Measurements from ENCODE around the gene TMPRSS12. TPM values are rescaled to one million over a fixed set of nuclear protein-coding genes. Genes with fewer than 3 reads are reported as not detected.
"Not testable (repeated sequence)": the region's sequence is repeated elsewhere in the genome, so short reads cannot be mapped to it uniquely, and the experiment has no call there.

Gene TMPRSS12
- total RNA-seq, 1 experiment from 2014 or later, result not detected

DNA sequence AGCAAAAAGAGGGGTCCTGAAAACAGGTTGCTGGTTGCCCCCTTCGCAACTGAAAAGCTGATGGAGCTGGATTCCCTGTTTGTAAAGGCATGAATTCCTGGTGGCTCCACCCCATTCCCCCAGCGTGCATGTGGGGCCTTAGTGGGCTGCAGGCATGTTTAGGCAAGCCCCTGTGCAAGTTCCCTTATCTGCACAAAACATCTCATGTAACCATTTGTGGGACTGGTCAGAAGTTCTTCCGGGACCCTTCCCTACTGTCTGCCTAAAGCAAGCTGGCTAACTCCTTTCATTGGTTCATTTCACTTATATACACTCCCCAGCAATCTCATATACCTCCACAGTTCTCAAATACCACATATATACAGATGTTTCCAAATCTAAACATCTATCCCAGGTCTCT is 85.7 kb downstream of the TMPRSS12 start:
- Histone ChIP-seq H3K9me3 (ENCODE audit: low read depth, low read length, poor library complexity, severe bottlenecking) (no peaks in the 10 kb centered on the region), H3K4me1 (ENCODE audit: insufficient read depth, low read length, poor library complexity, severe bottlenecking) (peaks cover 29% of the 10 kb centered on the region), H3K36me3 (ENCODE audit: insufficient read depth, low read length, poor library complexity, severe bottlenecking) (no peaks in the 10 kb centered on the region), H3K27me3 (replicated peaks; ENCODE audit: insufficient read depth, low read depth, low read length, poor library complexity) (no peaks in the 10 kb centered on the region), H3K27ac (ENCODE audit: low read depth, low read length, poor library complexity, severe bottlenecking) (no peak overlapping the region), H3K4me3 (ENCODE audit: low read depth, low read length, poor library complexity, severe bottlenecking) (peak overlapping the region; percentile 59)
- no TSS peak for BruUV-seq (replicated peaks)
- TF ChIP-seq EZH2 (IDR thresholded peaks at IDR 0.05; ENCODE audit: borderline replicate concordance, low read depth, low read length, poor library complexity, severe bottlenecking), result no peak
- TF ChIP-seq, protein P1, sequence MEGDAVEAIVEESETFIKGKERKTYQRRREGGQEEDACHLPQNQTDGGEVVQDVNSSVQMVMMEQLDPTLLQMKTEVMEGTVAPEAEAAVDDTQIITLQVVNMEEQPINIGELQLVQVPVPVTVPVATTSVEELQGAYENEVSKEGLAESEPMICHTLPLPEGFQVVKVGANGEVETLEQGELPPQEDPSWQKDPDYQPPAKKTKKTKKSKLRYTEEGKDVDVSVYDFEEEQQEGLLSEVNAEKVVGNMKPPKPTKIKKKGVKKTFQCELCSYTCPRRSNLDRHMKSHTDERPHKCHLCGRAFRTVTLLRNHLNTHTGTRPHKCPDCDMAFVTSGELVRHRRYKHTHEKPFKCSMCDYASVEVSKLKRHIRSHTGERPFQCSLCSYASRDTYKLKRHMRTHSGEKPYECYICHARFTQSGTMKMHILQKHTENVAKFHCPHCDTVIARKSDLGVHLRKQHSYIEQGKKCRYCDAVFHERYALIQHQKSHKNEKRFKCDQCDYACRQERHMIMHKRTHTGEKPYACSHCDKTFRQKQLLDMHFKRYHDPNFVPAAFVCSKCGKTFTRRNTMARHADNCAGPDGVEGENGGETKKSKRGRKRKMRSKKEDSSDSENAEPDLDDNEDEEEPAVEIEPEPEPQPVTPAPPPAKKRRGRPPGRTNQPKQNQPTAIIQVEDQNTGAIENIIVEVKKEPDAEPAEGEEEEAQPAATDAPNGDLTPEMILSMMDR (conservative IDR thresholded peaks at IDR 0.05; ENCODE audit: low read depth, low read length), result no peak
- ChIA-PET CTCF (no interaction called here), POLR2A (ENCODE audit: low non-redundant PET) (no interaction called here)
- DNase-seq (ENCODE audit: low spot score), result no peak
- intact Hi-C loops (cut with micrococcal nuclease; ENCODE audit: unreplicated experiment), result no loop called here

DNA sequence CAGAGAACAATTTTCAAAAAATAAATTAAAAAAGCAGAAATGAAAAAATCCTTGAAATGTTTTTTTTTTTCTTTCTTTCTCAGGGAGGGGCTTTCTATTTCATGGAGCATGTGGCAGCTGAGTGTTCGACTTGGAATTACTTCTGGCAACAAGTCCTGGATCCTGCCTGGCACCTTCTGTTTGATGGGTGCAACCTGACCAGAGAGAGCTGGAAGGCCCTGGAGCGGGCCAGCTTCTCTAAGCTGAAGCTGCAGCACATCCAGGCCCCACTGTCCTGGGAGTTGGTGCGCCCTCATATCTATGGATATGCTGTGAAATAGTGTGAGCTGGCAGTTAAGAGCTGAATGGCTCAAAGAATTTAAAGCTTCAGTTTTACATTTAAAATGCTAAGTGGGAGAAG is 87.1 kb downstream of the TMPRSS12 start:
- Histone ChIP-seq H3K4me3 (ENCODE audit: low read depth, low read length, poor library complexity, severe bottlenecking) (no peak overlapping the region), H3K27me3 (replicated peaks; ENCODE audit: insufficient read depth, low read depth, low read length, poor library complexity) (no peaks in the 10 kb centered on the region), H3K27ac (ENCODE audit: low read depth, low read length, poor library complexity, severe bottlenecking) (no peak overlapping the region), H3K36me3 (ENCODE audit: insufficient read depth, low read length, poor library complexity, severe bottlenecking) (no peaks in the 10 kb centered on the region), H3K9me3 (ENCODE audit: low read depth, low read length, poor library complexity, severe bottlenecking) (no peaks in the 10 kb centered on the region), H3K4me1 (ENCODE audit: insufficient read depth, low read length, poor library complexity, severe bottlenecking) (peaks cover 26% of the 10 kb centered on the region)
- intact Hi-C loops (cut with micrococcal nuclease; ENCODE audit: unreplicated experiment), result no loop called here
- DNase-seq (ENCODE audit: low spot score), result no peak
- no peak for TF ChIP-seq EZH2 (IDR thresholded peaks at IDR 0.05; ENCODE audit: borderline replicate concordance, low read depth, low read length, poor library complexity, severe bottlenecking)
- TF ChIP-seq, protein P1 (conservative IDR thresholded peaks at IDR 0.05; ENCODE audit: low read depth, low read length), result no peak
- ChIA-PET POLR2A (ENCODE audit: low non-redundant PET) (no interaction called here), CTCF (no interaction called here)
- no TSS peak for BruUV-seq (replicated peaks)

DNA sequence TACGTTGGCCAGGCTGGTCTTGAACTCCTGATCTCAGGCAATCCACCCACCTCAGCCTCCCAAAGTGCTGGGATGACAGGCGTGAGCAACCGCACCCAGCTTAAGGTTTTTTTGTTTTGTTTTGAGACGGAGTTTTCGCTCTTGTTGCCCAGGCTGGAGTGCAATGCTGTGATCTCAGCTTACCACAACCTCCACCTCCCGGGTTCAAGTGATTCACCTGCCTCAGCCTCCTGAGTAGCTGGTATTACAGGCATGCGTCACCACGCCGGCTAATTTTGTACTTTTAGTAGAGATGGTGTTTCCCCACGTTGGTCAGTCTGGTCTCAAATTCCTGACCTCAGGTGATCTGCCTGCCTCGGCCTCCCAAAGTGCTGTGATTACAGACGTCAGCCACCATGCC is 87.8 kb downstream of the TMPRSS12 start:
- H3K27ac ChIP-seq (ENCODE audit: low read depth, low read length, poor library complexity, severe bottlenecking); CTCF ChIA-PET; DNase-seq (ENCODE audit: low spot score); POLR2A ChIA-PET (ENCODE audit: low non-redundant PET); intact Hi-C loops (cut with micrococcal nuclease; ENCODE audit: unreplicated experiment); BruUV-seq (replicated peaks); H3K4me3 ChIP-seq (ENCODE audit: low read depth, low read length, poor library complexity, severe bottlenecking); H3K27me3 ChIP-seq (replicated peaks; ENCODE audit: insufficient read depth, low read depth, low read length, poor library complexity); H3K36me3 ChIP-seq (ENCODE audit: insufficient read depth, low read length, poor library complexity, severe bottlenecking); H3K9me3 ChIP-seq (ENCODE audit: low read depth, low read length, poor library complexity, severe bottlenecking): not testable (repeated sequence)
- peaks cover 20% of the 10 kb centered on the region for H3K4me1 ChIP-seq (ENCODE audit: insufficient read depth, low read length, poor library complexity, severe bottlenecking)

DNA sequence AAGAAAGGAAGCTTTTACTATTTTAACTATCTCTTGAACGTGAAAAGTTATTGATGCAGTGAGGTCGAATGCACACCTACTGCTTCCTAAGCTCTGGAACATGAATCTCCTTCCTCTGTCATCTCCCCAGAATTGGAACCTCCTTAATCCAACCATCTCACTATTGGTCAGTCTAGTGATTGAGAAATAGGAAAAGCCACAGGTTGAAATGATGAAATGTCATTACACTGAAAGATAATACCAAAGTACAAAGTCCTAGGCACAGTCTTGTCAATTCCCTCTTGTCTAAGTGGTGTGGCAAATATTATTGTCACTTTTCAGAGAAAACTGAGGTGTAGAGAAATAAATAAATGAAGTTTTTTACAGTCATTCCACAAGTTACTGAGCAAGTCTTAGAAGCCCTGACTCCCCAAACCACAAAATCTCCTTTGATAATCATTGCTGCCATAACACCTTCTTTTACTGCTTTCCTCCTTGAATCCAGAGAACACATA is 90.1 kb downstream of the TMPRSS12 start:
- intact Hi-C loops (cut with micrococcal nuclease; ENCODE audit: unreplicated experiment), result no loop called here
- no peak overlapping the region for H3K27ac ChIP-seq (ENCODE audit: low read depth, low read length, poor library complexity, severe bottlenecking)
- CTCF ChIA-PET, result no interaction called here
- H3K4me3 ChIP-seq (ENCODE audit: low read depth, low read length, poor library complexity, severe bottlenecking), result no peak overlapping the region
- no TSS peak for BruUV-seq (replicated peaks)
- peaks cover 6% of the 10 kb centered on the region for H3K4me1 ChIP-seq (ENCODE audit: insufficient read depth, low read length, poor library complexity, severe bottlenecking)
- H3K27me3 ChIP-seq (replicated peaks; ENCODE audit: insufficient read depth, low read depth, low read length, poor library complexity), result no peaks in the 10 kb centered on the region
- POLR2A ChIA-PET (ENCODE audit: low non-redundant PET), result no interaction called here
- TF ChIP-seq, protein P1 (conservative IDR thresholded peaks at IDR 0.05; ENCODE audit: low read depth, low read length), result no peak
- no peak for TF ChIP-seq EZH2 (IDR thresholded peaks at IDR 0.05; ENCODE audit: borderline replicate concordance, low read depth, low read length, poor library complexity, severe bottlenecking)
- DNase-seq (ENCODE audit: low spot score), result no peak
- no peaks in the 10 kb centered on the region for H3K9me3 ChIP-seq (ENCODE audit: low read depth, low read length, poor library complexity, severe bottlenecking)
- no peaks in the 10 kb centered on the region for H3K36me3 ChIP-seq (ENCODE audit: insufficient read depth, low read length, poor library complexity, severe bottlenecking)
